Liver (tissue), 9 donors: Measurements from ENCODE around the gene RNF214. TPM values are rescaled to one million over a fixed set of nuclear protein-coding genes. Genes with fewer than 3 reads are reported as not detected.
A peak's percentile ranks its signal among the peaks of the same experiment; 100 is the strongest.

Experiments
- DNase-seq: peaks from one replicate; pipeline ENCODE4 v3.0.0-alpha.2; 2017; ENCODE audit warnings: low spot score
- H3K27ac ChIP-seq, 2 donors: one replicate each; pipeline ENCODE4 v1.7.0; 2013; ENCODE audit warnings: inconsistent platforms in 2 of 2, low read length in 2 of 2, control low read depth in 1 of 2, low read depth in 1 of 2, mild to moderate bottlenecking in 1 of 2
- H3K27me3 ChIP-seq, 4 donors: one replicate each; pipeline versions ENCODE4 v1.6.1 to v1.7.0; 2013; ENCODE audit warnings: low read length in 3 of 4, inconsistent platforms in 1 of 4, mild to moderate bottlenecking in 1 of 4, moderate library complexity in 1 of 4; ENCODE audit not compliant: control insufficient read depth in 4 of 4, insufficient read depth in 4 of 4
- H3K36me3 ChIP-seq, 4 donors: one replicate each; pipeline versions ENCODE4 v1.6.1 to v1.7.0; 2013; ENCODE audit warnings: low read length in 3 of 4, mild to moderate bottlenecking in 3 of 4, low read depth in 1 of 4, moderate library complexity in 1 of 4; ENCODE audit not compliant: control insufficient read depth in 4 of 4, insufficient read depth in 3 of 4
- H3K4me1 ChIP-seq, 4 donors: one replicate each; pipeline versions ENCODE4 v1.6.1 to v1.7.0; 2013; ENCODE audit warnings: low read length in 3 of 4, mild to moderate bottlenecking in 3 of 4, moderate library complexity in 1 of 4; ENCODE audit not compliant: control insufficient read depth in 4 of 4, insufficient read depth in 4 of 4
- H3K4me3 ChIP-seq, 3 donors: one replicate each; pipeline versions ENCODE4 v1.6.1 to v1.7.0; 2013; ENCODE audit warnings: low read length in 3 of 3, control low read depth in 1 of 3, low read depth in 1 of 3, mild to moderate bottlenecking in 1 of 3
- H3K9ac ChIP-seq, 2 donors: one replicate each; pipeline ENCODE4 v1.7.0; 2013; ENCODE audit warnings: low read length in 2 of 2, mild to moderate bottlenecking in 2 of 2, moderate library complexity in 2 of 2, control low read depth in 1 of 2, low read depth in 1 of 2
- H3K9me3 ChIP-seq, 4 donors: one replicate each; pipeline versions ENCODE4 v1.6.1 to v1.7.0; 2013; ENCODE audit warnings: low read length in 3 of 4; ENCODE audit not compliant: control insufficient read depth in 4 of 4
- CTCF ChIP-seq: fragments of 150-350 bp; IDR thresholded peaks from 2 replicates; pipeline ENCODE4 v1.5.1; 2017; ENCODE audit warnings: improper control_type of control experiment, low read depth, low read length; ENCODE audit not compliant: missing input control
- EGR1 ChIP-seq, 2 donors: IDR thresholded peaks; 2 replicates each; pipeline ENCODE4 v1.6.1; 2016 to 2018; ENCODE audit warnings: antibody characterized with exemption in 2 of 2, low read depth in 2 of 2
- FOXA2 ChIP-seq: IDR thresholded peaks from 2 replicates; pipeline ENCODE4 v1.6.1; 2016; ENCODE audit warnings: antibody characterized with exemption
- NR2F2 ChIP-seq: IDR thresholded peaks from 2 replicates; pipeline ENCODE4 v1.6.1; 2016; ENCODE audit warnings: antibody characterized with exemption
- REST ChIP-seq: IDR thresholded peaks from 2 replicates; pipeline ENCODE4 v1.6.1; 2016; ENCODE audit warnings: antibody characterized with exemption, mild to moderate bottlenecking
- SP1 ChIP-seq: IDR thresholded peaks from 2 replicates; pipeline ENCODE4 v1.6.1; 2018; ENCODE audit warnings: antibody characterized with exemption, mild to moderate bottlenecking
- TAF1 ChIP-seq: conservative IDR thresholded peaks from 2 replicates; pipeline ENCODE4 v1.6.1; 2016; ENCODE audit warnings: antibody characterized with exemption, mild to moderate bottlenecking
- ZBTB33 ChIP-seq: IDR thresholded peaks from 2 replicates; pipeline ENCODE4 v1.6.1; 2016; ENCODE audit warnings: antibody characterized with exemption
- WGBS: extraction: QIAGEN DNeasy Blood & Tissue Kit; methylation state at CpG from one replicate; pipeline ENCODE4 v1.1.7; 2013; 5-methylcytosine and 5-hydroxymethylcytosine counted together
- polyA plus RNA-seq, 2 donors: library from polyadenylated mRNA; stranded (reverse) in 1 of 2; unstranded in 1 of 2; fragments of 200-250 nt in 1 of 2; fragments of >200 nt in 1 of 2; fragmentation: Nextera tagmentation in 1 of 2; extraction: Ambion mirVana in 1 of 2; gene quantifications; one replicate each; pipeline versions ENCODE4 v1.2.1 to v1.2.3, GENCODE V29; 2013 to 2015
- total RNA-seq, 2 donors: library from RNA; depleted of rRNA; stranded (reverse); fragments of >200 nt; gene quantifications; one replicate each; pipeline ENCODE4 v1.2.3, GENCODE V29; 2014
- donor health status: healthy.
- donor health status: healthy.
- donor health status: healthy.
- donor health status: healthy.
- donor health status: healthy.

RNF214 gene
- total and polyA plus RNA-seq, 4 donors, result 4.6 to 6.2 (median 6.0) TPM

- TF ChIP-seq CTCF, result no peak
Measured at GRCh38 chr11:117198613-117199012, 33.9 kb upstream of the RNF214 start (continued).

- 67% methylated on average over 34 of the region's 34 CpGs for WGBS
Measured at GRCh38 chr11:117199053-117199915, 33.2 kb upstream of the RNF214 start, which contains the start of gene TAGLN. TSS of gene TAGLN (plus strand) at chr11:117199370. CDS start at chr11:117203014, 3,644 bp downstream.

GRCh38 chr11:117199916-117200812 lies 32.3 kb upstream of the RNF214 start:
- Histone ChIP-seq H3K27ac (peak overlapping the region; percentile 50 to 69), H3K4me3 (peak overlapping the region in 2 of 3 donors; percentile 9 to 12), H3K4me1 (no peaks in the 10 kb centered on the region), H3K9ac (no peak overlapping the region), H3K36me3 (peaks cover 4 to 21% (median 10%) of the 10 kb centered on the region in 4 donors), H3K27me3 (no peaks in the 10 kb centered on the region), H3K9me3 (no peaks in the 10 kb centered on the region)
- WGBS, result 67% methylated on average over 13 of the region's 13 CpGs
- TF ChIP-seq NR2F2 (peak; percentile 53), ZBTB33 (no peak), EGR1 (IDR thresholded peaks at IDR 0.05; ENCODE audit: low read depth in 2 of 2) (no peak), REST (no peak)
- no peak for DNase-seq

More at GRCh38 chr11:117199053-117199915, 33.2 kb upstream of the RNF214 start, which contains the start of gene TAGLN:
- H3K4me1 ChIP-seq, result no peaks in the 10 kb centered on the region
- H3K4me3 ChIP-seq, result peak within 1 kb of the TSS in 2 of 3 donors; percentile 3 to 12
- H3K27ac ChIP-seq, result peak within 1 kb of the TSS; percentile 50 to 69
- TF ChIP-seq SP1 (peak; percentile 10), FOXA2 (no peak), TAF1 (peak; percentile 28)
- H3K36me3 ChIP-seq, result peaks cover 4 to 15% (median 8%) of the 10 kb centered on the region in 4 donors
- H3K9ac ChIP-seq, result no peak within 1 kb of the TSS
- no peaks in the 10 kb centered on the region for H3K27me3 ChIP-seq
- DNase-seq, result no peak
- no peaks in the 10 kb centered on the region for H3K9me3 ChIP-seq
